Activated CD8-positive, alpha-beta memory T cell treated with anti-CD3 and anti-CD28 coated beads for 1 hour (primary cell): ENCODE data around the gene ENG.

Experiments used
- DNase-seq, 2 donors: peaks; one replicate each; pipeline ENCODE4 v3.0.0-alpha.2; 2020; ENCODE audit warnings: low read depth in 1 of 2; ENCODE audit errors: extremely low read depth in 1 of 2

Gene ENG

DNA sequence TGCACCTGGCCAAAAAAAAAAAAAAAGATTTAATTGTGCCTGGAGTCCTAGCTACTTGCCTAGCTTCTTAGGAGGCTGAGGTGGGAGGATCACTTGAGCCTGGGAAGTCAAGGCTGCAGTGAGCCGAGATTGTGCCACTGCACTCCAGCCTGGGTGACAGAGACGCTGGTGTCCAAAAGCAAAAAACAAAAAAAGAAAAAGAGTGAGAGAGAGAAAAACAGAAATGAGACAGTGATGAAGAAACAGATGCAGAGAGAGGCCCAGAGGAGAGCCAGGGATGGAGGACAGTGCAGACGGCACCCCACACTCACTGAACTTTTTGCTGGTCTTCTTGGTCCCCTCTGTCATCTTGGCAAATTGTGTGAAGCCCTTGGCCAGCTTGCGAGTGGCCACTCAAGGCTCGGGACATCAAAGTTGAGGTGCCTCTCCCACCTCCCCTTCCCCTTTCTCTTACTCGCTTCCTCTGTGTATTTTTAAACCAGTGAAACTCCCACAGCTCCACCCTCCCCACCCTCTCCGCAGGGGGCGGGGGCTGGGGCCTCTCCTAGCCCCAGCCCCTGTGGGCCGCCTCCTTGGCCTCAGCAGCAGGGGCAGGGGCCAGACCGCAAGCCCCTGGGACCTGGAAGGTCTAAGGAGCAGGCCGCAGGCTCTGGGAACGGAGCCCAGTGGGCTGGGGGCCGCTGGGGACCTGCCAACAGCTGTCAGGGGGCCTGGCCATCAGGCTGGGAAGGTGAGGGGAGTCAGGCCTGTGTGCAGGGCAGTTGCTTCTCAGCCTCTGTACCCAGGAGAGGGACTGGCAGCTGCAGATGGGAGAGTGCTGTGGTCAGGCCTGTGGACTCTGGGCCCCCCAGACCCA lies 76.0 kb downstream of the ENG start, which contains the start of gene SH2D3C:
Gene SH2D3C (minus strand): TSS at position 387 of the 856 bp plus-strand sequence. CDS start 39 bp downstream, at position 348.
- DNase-seq: peak in 1 of 2 donors; percentile 24

DNA sequence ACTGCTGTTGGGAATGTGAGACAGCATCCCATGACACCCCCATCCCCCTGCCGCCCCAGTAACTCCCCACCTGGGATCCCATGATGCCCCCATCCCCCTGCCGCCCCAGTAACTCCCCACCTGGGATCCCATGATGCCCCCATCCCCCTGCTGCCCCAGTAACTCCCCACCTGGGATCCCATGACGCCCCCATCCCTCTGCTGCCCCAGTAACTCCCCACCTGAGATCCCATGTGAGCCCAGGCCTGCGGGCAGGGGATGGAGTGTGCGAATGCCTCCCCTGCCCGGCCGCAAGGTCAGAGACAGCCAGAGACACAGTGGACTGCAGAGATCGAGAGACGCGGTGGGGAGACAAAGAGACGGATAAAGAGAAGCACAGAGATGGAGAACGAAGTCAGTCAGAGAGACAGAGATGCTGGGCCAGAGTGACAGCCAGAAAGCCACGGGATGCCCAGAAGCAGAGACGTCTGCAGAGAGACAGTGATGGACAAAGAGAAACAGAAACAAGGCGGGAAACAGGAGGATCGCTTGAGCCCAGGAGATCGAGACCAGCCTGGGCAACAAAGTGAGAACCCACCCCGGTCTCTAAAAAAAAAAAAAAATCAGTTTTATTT lies 77.0 kb downstream of the ENG start:
- DNase-seq: no peak

DNA sequence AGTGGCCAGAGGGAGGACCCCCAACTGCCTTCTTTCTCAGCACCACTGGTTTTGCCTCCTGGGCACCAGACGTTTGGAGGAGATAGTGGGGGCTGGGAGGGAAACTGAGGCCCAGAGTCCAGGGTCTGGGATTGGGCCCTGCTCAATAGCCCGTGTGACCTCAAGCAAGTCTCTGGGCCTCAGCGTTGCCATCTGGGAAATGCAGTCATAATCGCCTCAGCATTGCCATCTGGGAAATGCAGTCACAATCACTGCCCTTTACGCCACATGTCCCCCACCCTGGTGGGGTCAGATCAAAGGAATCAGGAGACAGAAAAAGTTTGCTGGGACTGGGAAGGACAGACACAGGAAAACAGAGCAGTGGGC lies 77.6 kb downstream of the ENG start:
- DNase-seq: no peak

GRCh38 chr9:127776195-127776923 lies 78.1 kb downstream of the ENG start:
- DNase-seq: peak; percentile 42 to 56

- no peak for DNase-seq
These were observed 80.5 kb downstream of the ENG start for GRCh38 chr9:127773981-127774380.

DNA sequence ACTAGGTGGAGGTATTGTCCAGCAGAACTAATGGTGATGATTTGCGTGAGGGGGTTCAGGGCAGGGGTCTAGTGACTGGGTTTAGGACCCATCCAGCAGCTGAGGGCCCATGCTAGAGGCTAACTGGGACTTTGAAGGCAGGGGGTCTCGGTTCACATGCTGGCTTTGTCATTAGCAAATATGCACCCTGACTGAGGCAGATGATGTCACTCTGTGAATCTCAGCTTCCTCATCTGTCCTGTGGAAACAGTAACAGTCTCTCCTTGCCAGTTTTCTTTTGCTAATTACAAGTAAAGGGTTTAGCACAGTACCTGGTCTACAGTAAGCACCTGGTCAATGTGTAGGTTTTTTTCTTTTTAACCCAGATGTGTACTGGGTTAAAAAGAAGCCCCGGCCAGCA lies 81.2 kb downstream of the ENG start:
- DNase-seq: no peak

GRCh38 chr9:127772603-127773002 lies 81.9 kb downstream of the ENG start:
- no peak for DNase-seq

GRCh38 chr9:127771570-127772189 lies 82.8 kb downstream of the ENG start:
- DNase-seq: no peak

GRCh38 chr9:127770905-127771569 lies 83.4 kb downstream of the ENG start:
- peak; percentile 80 to 90 for DNase-seq

- DNase-seq: no peak
These were observed 83.9 kb downstream of the ENG start for GRCh38 chr9:127770583-127770904.

GRCh38 chr9:127769929-127770582 lies 84.4 kb downstream of the ENG start:
- DNase-seq: no peak

- DNase-seq: no peak
These were observed 85.4 kb downstream of the ENG start for GRCh38 chr9:127769101-127769500.

DNA sequence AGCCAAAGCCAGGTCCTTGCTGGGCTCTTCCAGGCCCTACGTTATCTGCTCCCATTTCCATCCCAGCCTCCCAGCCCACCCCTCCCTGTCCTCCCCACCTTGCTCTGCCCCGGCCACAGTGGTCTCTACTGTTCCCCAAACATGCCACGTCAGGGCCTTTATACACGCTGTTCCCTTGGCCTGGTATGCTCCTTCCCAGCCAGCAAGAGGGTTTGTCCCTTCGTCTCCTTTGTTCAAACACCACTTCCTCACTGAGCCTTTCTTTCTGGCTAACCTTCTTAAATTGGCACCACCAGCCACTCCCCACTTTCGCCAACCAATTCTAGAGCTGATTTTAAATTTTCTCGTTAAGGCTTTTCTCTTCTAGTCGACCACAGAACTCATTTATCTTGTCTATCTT lies 85.8 kb downstream of the ENG start:
- DNase-seq: no peak

GRCh38 chr9:127767909-127768331 lies 86.5 kb downstream of the ENG start:
- DNase-seq: no peak

DNA sequence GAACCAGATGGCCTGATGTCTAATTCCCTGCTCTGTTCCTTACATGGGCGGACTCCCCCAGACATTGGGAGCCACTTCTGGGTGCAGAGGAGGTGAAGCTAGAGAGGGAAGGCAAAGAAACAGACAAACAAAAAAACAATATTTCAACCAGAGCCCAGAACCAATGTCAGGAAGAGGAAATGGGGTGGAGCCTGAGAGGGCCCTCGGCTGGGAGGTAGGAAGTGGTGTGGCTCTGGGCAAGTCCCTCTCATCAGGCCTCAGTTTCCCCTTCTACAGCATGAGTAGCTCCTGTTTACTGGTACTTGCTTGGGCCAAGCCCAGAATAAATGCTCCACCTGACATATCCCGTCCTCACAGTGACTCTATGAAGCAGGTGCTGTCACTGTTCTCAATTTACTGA lies 87.0 kb downstream of the ENG start:
- DNase-seq: no peak

- no peak for DNase-seq
These were observed 89.0 kb downstream of the ENG start for GRCh38 chr9:127765418-127765817.
